HFF-Myc (cell line): ENCODE data around the gene NELL1.

Experiments
- DNase-seq: peaks from one replicate; pipeline ENCODE4 v3.0.0-alpha.2; 2011; ENCODE audit warnings: low read depth; ENCODE audit errors: extremely low read depth
- H3K4me3 ChIP-seq: replicated peaks from 2 replicates; pipeline ENCODE4 v1.5.1; 2011; ENCODE audit warnings: low read depth, mild to moderate bottlenecking, control low read depth, low read length
- CTCF ChIP-seq: IDR thresholded peaks from 2 replicates; pipeline ENCODE4 v1.5.1; 2012; ENCODE audit warnings: mild to moderate bottlenecking, low read depth, low read length, control low read depth; ENCODE audit errors: missing control alignments

NELL1 gene

GRCh38 chr11:21529187-21529586, 859.8 kb downstream of the NELL1 start:
- TF ChIP-seq CTCF, result no peak
- no peak for DNase-seq
- H3K4me3 ChIP-seq, result no peak overlapping the region

GRCh38 chr11:21534288-21534687, 864.9 kb downstream of the NELL1 start:
- no peak for TF ChIP-seq CTCF
- DNase-seq, result no peak
- no peak overlapping the region for H3K4me3 ChIP-seq

GRCh38 chr11:21537980-21538379, 868.6 kb downstream of the NELL1 start:
- TF ChIP-seq CTCF, result no peak
- H3K4me3 ChIP-seq, result no peak overlapping the region
- no peak for DNase-seq

- TF ChIP-seq CTCF, result no peak
- no peak for DNase-seq
- H3K4me3 ChIP-seq, result no peak overlapping the region
Measured at GRCh38 chr11:21541187-21541751, 871.9 kb downstream of the NELL1 start.

- TF ChIP-seq CTCF, result no peak
- DNase-seq, result no peak
- H3K4me3 ChIP-seq, result no peak overlapping the region
Measured at GRCh38 chr11:21543901-21544300, 874.5 kb downstream of the NELL1 start.

- no peak overlapping the region for H3K4me3 ChIP-seq
- TF ChIP-seq CTCF, result no peak
- DNase-seq, result no peak
Measured at GRCh38 chr11:21545699-21546098, 876.3 kb downstream of the NELL1 start.

- H3K4me3 ChIP-seq, result no peak overlapping the region
- DNase-seq, result no peak
- TF ChIP-seq CTCF, result no peak
Measured at GRCh38 chr11:21546703-21547102, 877.3 kb downstream of the NELL1 start.
